Measurements from ENCODE around the gene CTU1.

The CTU1 gene

GRCh38 chr19:51101171-51101865 lies 6.9 kb downstream of the CTU1 start:
- peak; percentile 17 for DNase-seq

- DNase-seq = no peak
These were observed 7.6 kb downstream of the CTU1 start for GRCh38 chr19:51100601-51101000.

GRCh38 chr19:51099047-51099382 lies 9.2 kb downstream of the CTU1 start:
- no peak for DNase-seq

- no peak for DNase-seq
These were observed 9.7 kb downstream of the CTU1 start for GRCh38 chr19:51098365-51099046.

- DNase-seq = no peak
These were observed 10.4 kb downstream of the CTU1 start for GRCh38 chr19:51097796-51098195.

GRCh38 chr19:51097166-51097738 lies 11.0 kb downstream of the CTU1 start:
- peak; percentile 61 for DNase-seq

- DNase-seq = peak; percentile 14
These were observed 11.6 kb downstream of the CTU1 start for GRCh38 chr19:51096473-51097165.

- peak; percentile 28 for DNase-seq
These were observed 13.4 kb downstream of the CTU1 start for GRCh38 chr19:51094696-51095279.

GRCh38 chr19:51093510-51094345 lies 14.5 kb downstream of the CTU1 start:
- no peak for DNase-seq

- DNase-seq = no peak
These were observed 15.1 kb downstream of the CTU1 start for GRCh38 chr19:51093101-51093500.

- DNase-seq = no peak
These were observed 16.0 kb downstream of the CTU1 start for GRCh38 chr19:51091895-51092873.

GRCh38 chr19:51091126-51091525 lies 17.1 kb downstream of the CTU1 start:
- no peak for DNase-seq

- no peak for DNase-seq
These were observed 17.7 kb downstream of the CTU1 start for GRCh38 chr19:51090471-51090870.

- DNase-seq = no peak
These were observed 18.4 kb downstream of the CTU1 start for GRCh38 chr19:51089786-51090185.

- DNase-seq = no peak
These were observed 21.9 kb downstream of the CTU1 start for GRCh38 chr19:51086153-51086850.

- DNase-seq = no peak
These were observed 23.7 kb downstream of the CTU1 start for GRCh38 chr19:51084505-51084904.

- no peak for DNase-seq
These were observed 24.4 kb downstream of the CTU1 start for GRCh38 chr19:51083783-51084182.

- no peak for DNase-seq
These were observed 25.0 kb downstream of the CTU1 start for GRCh38 chr19:51083181-51083580.

GRCh38 chr19:51082611-51083010 lies 25.6 kb downstream of the CTU1 start, which contains the start of gene KLK14:
Gene KLK14, minus strand, starts transcription at chr19:51082887. Its CDS starts 273 bp downstream, at chr19:51082614.
- DNase-seq = no peak

GRCh38 chr19:51081476-51081875 lies 26.7 kb downstream of the CTU1 start:
- no peak for DNase-seq
